AML-193 (cell line): ENCODE measurements around the gene RAX2.

ENCODE experiments used
- DNase-seq, 2 experiments: peaks; one replicate each; lab custom pipeline; 2025; lab: John Stamatoyannopoulos, UW

Gene RAX2

DNA sequence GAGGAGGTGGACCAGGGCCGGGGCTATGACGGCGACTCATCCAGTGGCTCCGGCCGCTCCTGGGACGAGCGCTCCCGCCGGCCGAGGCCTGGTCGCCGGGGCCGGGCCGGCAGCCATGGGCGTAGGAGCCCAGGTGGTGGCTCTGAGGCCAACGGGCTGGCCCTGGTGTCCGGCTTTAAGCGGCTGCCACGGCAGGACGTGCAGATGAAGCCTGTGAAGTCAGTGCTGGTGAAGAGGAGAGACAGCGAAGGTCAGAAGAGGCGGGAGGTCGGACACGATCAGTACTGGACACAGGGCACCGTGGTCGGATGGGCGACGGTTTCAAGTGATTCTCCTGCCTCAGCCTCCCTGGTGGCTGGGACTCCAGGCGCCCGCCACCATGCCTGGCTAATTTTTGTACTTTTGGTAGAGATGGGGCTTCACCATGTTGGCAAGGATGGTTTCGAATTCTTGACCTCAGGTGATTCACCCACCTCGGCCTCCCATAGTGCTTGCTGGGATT is 41.5 kb downstream of the RAX2 start:
- no peak for DNase-seq

DNA sequence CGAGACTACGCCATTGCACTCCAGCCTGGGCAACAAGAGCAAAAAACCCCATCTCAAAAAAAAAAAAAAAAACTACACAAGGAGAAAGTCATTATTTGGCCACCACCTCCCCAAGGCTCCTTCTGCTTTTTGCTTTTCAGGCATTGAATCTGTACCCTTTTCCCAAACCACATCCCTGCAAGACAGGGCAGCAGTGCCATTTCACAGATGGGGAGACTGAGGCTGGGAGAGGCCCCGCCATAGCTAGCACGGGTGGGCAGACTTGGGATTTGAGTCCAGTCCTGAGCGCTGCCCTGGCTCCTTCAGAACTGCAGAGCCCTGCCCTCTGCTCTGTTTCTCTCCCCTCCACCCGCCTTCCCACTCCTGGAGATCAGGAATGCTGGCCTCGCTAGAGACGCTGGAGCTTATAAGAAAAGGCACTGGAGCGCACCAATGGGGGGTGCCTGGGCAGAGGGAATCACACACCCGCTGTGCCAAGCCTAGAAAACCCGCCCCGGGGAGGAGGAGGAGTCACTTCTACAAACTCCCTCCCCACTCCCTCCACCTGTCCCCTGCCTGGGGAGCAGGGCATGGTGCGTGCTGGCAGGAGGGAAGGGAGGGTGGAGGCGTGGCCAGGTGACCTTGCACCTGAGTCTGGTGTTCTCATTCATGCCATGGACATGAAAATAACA is 46.3 kb downstream of the RAX2 start:
- no peak for DNase-seq

DNA sequence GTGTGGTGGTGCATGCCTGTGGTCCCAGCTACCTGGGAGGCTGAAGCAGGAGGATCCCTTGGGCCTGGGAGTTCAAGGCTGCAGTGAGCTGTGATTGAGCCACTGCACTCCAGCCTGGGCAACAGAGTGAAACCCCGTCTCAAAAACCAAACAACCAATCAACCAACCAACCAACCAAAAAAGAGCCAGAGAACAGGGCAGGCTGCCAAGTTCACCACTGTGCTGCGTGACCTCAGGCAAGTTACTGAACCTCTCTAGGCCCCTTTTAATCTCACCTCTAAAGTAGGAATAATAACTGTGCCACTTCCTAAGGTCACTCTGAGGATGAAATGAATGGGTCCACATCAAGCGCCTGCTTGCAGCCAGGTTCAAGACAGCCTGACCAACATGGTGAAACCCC is 46.9 kb downstream of the RAX2 start:
- DNase-seq: no peak

DNA sequence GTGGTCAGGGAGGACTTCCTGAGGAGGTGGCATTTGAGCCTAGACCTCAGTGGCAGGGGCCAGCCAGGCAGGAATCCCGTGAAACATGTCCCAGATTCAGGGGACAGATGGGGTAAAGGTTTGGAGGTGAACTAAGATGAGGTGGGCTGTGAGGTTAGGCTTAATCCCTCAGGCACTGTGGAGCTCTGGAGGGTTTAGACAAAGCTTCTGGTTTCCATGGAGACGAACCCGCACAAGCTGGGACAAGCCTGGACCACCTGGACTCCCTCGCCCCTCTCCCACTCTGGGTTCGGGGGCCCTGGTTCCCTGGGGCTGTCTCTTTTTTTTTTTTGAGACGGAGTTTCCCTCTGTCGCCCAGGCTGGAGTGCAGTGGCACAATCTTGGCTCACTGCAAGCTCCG is 48.1 kb downstream of the RAX2 start:
- no peak for DNase-seq

DNA sequence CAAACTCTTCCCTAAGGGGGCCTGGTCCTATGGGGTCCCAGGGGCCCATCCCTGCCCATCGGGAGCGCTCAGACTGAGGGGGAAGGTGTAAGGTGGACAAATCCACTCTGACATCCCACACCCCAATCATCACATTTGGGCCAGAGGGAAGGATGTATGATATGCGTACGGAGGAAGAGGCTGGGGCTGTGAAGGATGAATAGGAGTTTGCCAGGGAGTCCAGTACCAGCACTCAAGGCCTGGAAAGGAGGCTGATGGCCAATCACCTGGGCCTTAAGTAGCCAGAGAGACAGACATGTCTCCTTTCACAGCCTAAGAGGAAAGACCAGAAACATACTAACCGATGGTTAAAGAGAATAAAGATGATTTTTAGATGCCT is 48.9 kb downstream of the RAX2 start:
- no peak for DNase-seq

DNA sequence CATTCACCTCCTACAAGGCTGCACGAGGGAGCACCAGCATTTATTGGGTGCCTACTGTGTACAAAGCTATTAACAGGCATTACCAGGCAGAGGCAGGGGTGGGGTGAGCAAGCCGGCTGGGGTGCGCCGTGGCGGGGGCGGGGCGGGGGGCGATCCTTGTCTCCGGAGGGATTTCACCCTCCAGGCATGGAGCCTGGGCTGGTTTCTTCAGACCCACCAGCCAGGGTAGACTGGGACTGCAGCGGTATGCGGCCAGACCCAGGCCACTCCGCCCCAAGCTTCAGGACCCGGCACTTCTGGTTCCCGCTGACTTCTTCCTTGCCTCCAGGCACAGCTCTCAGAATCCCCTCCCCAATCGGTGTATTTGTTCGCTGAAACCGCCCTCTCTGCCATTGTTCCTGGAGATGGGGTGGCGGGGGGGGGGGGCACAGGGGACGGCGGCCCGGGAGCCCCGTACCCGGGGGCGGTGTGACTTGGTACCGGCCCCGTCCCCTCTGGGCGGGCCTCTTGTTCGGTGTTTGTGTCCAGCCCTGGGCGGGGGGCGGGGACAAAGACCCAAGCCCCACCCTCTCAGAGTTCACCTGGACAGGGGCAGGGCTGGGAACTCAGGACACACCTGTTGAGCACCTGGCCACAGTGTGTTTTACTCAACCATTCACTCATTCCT is 49.5 kb downstream of the RAX2 start:
- no peak for DNase-seq

DNA sequence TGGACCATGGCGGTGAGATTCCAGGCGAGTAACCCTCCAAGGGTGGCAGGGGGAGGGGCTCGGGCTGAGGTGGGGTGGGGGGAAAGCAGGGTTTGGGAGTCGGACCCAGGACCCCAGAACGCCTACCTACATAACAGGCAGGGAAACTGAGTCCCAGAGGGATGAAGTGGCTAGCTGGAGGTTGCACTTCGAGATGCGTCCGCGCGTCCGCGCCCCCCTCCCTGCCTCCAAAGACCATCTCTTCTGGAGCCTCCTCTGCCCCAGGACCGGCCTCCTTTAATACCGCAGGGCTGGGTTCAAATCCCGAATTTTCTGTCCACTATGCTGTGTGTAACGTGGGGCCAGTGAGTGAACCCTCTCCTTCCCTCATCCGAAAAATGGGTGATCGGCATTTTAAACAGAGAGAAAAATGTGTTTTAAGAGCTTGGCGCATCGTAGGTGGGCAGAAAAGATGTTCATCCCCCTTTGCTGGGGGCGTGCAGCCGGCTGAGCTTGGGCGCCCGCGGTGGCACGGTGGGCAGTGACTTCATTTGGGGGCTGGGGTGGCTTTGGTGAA is 50.1 kb downstream of the RAX2 start:
- DNase-seq: no peak

DNA sequence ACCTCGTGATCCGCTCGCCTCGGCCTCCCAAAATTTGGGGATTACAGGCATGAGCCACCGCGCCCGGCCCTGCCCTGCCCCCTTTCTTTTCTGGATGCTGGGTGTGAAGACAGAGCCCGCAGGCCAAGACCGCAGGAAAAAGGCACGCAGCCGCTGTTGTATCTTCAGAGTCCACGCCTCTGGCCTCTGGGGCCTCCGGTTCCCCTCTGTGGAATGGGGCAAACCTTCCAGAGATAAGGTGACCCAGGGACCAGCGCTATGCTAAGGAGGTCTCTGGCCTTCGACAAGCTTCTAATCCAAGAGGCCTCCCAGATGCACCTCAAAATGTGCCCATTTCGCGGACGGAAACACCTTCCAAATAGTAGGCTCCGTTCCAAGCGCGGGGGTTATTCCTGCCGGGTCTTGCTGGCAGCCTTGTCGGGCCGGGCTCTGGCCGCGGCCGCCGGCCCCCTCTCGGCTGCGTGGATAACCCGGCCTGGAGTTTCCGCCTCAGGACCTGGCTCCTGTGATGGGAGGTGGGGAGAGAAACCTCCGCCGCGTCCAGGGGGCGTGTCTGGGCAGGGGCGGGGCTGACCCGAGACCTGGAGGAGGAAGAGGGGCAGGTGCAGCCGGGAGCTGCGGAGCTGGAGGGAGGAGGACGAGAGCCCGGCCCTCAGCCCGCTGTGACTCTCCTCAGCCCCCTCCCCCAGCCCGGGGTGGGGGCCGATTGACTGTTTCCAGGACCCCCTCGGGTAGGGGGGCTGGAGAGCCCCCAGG is 50.7 kb downstream of the RAX2 start:
- peak; percentile 32 to 47 for DNase-seq

DNA sequence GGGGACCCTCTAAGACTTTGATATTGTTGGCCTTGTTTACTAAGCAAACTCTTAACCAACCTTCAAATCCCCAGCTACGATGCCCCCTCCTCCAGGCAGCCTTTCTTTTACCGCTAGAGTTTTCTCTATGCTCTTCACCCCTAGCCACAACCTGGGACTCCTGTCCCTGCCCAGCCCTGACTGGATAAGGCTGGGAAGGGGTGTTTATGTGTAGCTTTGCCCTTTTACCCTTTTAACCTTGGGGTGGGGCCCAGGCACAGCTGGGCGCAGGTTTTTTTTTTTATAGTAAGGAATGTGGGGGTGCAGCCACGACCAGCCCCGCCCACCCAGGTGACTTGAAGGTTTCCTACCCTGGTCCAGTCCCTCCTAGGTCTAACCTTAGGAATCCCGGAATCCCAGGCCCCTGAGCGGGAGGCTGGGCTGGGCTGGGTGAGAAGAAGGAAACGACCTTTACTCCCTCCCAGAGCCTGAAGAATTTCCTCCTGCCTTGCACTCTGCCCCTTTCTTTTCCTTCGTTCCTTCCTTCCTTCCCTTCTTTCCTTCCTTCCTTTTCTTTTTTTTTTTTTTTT is 51.6 kb downstream of the RAX2 start:
- DNase-seq: no peak

DNA sequence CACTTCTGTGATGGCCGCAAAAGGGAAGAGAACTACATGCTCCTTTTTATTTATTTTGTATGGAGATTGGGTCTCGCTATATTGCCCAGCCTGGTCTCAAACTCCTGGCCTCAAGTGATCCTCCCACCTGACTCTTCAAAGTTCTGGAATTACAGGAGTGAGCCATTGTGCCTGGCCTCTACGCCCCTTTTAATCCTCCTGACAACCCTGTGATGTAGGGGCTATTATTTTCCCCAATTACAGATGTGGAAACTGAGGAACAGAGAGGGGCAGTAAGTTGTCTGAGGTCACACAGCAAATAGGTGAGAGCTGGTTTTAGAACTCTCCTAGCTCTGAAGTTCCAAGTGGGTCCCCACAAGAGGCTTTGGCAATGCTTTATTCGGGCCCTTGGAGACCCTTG is 52.2 kb downstream of the RAX2 start:
- no peak for DNase-seq
